ENCODE measurements around the gene SLAIN1.

DNA sequence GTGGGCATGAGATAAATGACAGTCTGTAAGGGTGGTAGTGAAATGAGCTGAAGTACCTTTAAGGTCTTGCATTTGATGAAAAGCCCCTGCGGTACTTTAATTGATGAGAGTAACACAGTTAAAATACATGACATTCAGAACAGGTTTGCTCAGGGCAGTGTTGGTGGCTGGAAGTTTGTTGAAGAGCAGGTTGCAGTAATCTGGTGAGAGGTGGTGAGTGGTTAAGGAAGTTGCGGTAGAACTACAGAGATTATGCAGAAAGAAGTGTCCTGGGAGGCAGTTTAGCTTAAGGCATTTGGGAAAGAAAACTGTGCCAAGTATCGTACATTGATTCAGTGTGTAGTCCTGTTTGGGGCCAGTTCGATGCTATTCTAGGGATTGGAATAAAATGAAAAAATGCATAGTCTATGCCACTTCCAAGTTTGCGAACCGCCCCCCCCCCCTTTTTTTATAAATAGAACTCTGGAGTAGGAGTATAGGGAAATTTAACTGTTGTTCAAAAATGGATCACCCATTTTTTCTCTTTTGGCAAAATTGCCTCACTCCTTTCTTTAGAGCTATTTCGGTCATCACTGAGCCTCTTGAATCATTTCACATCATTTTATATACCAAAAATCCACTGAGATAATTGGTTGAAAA, 42.7 kb downstream of the SLAIN1 start:
- TF ChIP-seq, protein P1, sequence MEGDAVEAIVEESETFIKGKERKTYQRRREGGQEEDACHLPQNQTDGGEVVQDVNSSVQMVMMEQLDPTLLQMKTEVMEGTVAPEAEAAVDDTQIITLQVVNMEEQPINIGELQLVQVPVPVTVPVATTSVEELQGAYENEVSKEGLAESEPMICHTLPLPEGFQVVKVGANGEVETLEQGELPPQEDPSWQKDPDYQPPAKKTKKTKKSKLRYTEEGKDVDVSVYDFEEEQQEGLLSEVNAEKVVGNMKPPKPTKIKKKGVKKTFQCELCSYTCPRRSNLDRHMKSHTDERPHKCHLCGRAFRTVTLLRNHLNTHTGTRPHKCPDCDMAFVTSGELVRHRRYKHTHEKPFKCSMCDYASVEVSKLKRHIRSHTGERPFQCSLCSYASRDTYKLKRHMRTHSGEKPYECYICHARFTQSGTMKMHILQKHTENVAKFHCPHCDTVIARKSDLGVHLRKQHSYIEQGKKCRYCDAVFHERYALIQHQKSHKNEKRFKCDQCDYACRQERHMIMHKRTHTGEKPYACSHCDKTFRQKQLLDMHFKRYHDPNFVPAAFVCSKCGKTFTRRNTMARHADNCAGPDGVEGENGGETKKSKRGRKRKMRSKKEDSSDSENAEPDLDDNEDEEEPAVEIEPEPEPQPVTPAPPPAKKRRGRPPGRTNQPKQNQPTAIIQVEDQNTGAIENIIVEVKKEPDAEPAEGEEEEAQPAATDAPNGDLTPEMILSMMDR (IDR thresholded peaks at IDR 0.05; ENCODE audit: control extremely low read depth in 1 of 3, insufficient read depth in 1 of 3, low read depth in 1 of 3, low read length in 3 of 3) = no peak
- no peak for TF ChIP-seq CEBPB (IDR thresholded peaks at IDR 0.05; ENCODE audit: low read depth, low read length)

Measured in H1 (cell line).